CD4-positive, alpha-beta memory T cell (primary cell): ENCODE data around the gene MAML2. TPM values are rescaled to one million over a fixed set of nuclear protein-coding genes. Genes with fewer than 3 reads are reported as not detected.
A peak's percentile ranks its signal among the peaks of the same experiment; 100 is the strongest.

Experiments
- CTCF ChIA-PET: fragments of 350-600 bp; sonication (Branson Sonifier 250); formaldehyde crosslinking; loops from one replicate; lab custom pipeline; 2021; ENCODE audit warnings: inconsistent platforms; ENCODE audit not compliant: partially characterized antibody; lab: Charles Lee
- POLR2A ChIA-PET: fragments of 350-600 bp; sonication (Branson Sonifier 250); formaldehyde crosslinking; loops from one replicate; lab custom pipeline; 2021; ENCODE audit not compliant: partially characterized antibody; lab: Charles Lee
- DNase-seq, 5 donors: peaks; one replicate each; pipeline versions ENCODE4 v3.0.0 to v3.0.0-alpha.2; 2020 to 2022; ENCODE audit warnings: mixed read lengths in 1 of 5
- H3K27ac ChIP-seq: one replicate; pipeline ENCODE4 v1.7.0; 2013; ENCODE audit warnings: low read depth, low read length
- H3K27me3 ChIP-seq: 2 replicates; pipeline ENCODE4 v1.7.0; 2013; ENCODE audit warnings: mild to moderate bottlenecking, low read length, moderate library complexity; ENCODE audit not compliant: insufficient read depth
- H3K36me3 ChIP-seq: 2 replicates; pipeline ENCODE4 v1.7.0; 2013; ENCODE audit warnings: mild to moderate bottlenecking, low read length, moderate library complexity; ENCODE audit not compliant: insufficient read depth
- H3K4me1 ChIP-seq: 2 replicates; pipeline ENCODE4 v1.7.0; 2013; ENCODE audit warnings: mild to moderate bottlenecking, low read length, moderate library complexity; ENCODE audit not compliant: insufficient read depth
- H3K4me3 ChIP-seq, 2 donors: one replicate each; pipeline ENCODE4 v1.7.0; 2013; ENCODE audit warnings: low read length in 2 of 2, mild to moderate bottlenecking in 1 of 2
- H3K9me3 ChIP-seq, 2 donors: one replicate each; pipeline ENCODE4 v1.7.0; 2013; ENCODE audit warnings: low read length in 2 of 2, control low read depth in 1 of 2; ENCODE audit not compliant: control insufficient read depth in 1 of 2
- H3K27ac Mint-ChIP-seq, 7 donors: one replicate each; pipeline ENCODE4 v1.8.0; 2020 to 2021; ENCODE audit warnings: mixed read lengths in 7 of 7, mild to moderate bottlenecking in 6 of 7, inconsistent platforms in 3 of 7, moderate library complexity in 3 of 7
- H3K27me3 Mint-ChIP-seq, 2 donors: one replicate each; pipeline ENCODE4 v1.8.0; 2020 to 2021; ENCODE audit warnings: mixed read lengths in 2 of 2
- H3K36me3 Mint-ChIP-seq, 2 donors: one replicate each; pipeline ENCODE4 v1.8.0; 2020 to 2021; ENCODE audit warnings: mixed read lengths in 2 of 2, inconsistent platforms in 1 of 2, mild to moderate bottlenecking in 1 of 2
- H3K4me1 Mint-ChIP-seq, 4 donors: one replicate each; pipeline ENCODE4 v1.8.0; 2020 to 2021; ENCODE audit warnings: mixed read lengths in 4 of 4, mild to moderate bottlenecking in 1 of 4
- H3K4me3 Mint-ChIP-seq, 8 donors: one replicate each; pipeline ENCODE4 v1.8.0; 2020 to 2021; ENCODE audit warnings: mixed read lengths in 8 of 8, mild to moderate bottlenecking in 7 of 8, moderate library complexity in 6 of 8, inconsistent platforms in 3 of 8
- H3K9me3 Mint-ChIP-seq, 8 donors: one replicate each; pipeline ENCODE4 v1.8.0; 2020 to 2021; ENCODE audit warnings: mixed read lengths in 8 of 8, mild to moderate bottlenecking in 5 of 8, inconsistent platforms in 3 of 8, moderate library complexity in 1 of 8
- intact Hi-C: fragments of 100-400 bp; cut with micrococcal nuclease; formaldehyde crosslinking; loops from one replicate; pipeline ENCODE4 v1.15.1; 2023
- polyA plus RNA-seq, 2 donors: library from polyadenylated mRNA; unstranded; fragments of 300-500 nt; fragmentation: Illumina TruSeq; gene quantifications; one replicate each; pipeline ENCODE4 v1.2.3, GENCODE V29; 2021
- total RNA-seq, 2 experiments: library from RNA; stranded (reverse); gene quantifications; one replicate each; pipeline ENCODE4 v1.2.3, GENCODE V29; 2021

Gene MAML2
- total and polyA plus RNA-seq, 4 experiments from 2014 or later = 1.6 to 38.3 (median 25.5) TPM

DNA sequence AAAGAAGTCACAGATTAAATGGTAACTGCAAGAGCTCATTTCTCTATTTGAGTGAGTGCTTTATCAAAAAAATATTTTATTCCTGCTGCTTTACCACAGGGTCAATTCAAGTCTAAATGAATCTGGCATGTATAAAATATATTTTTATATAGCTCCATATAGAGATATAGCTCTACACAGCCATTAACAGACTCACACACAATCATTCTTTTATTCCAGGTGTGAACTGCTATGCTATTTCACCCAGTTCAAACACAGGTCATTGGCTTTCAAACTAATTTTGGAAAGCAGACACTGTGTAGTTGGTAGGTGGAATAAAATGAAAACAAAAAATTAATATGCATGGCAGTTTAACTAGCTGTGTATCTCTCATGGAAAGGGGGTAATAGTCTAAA, 63.1 kb downstream of the MAML2 start:
- peak overlapping the region in 5 of 7 donors; percentile 4 to 71 (median 44) for H3K27ac Mint-ChIP-seq

DNA sequence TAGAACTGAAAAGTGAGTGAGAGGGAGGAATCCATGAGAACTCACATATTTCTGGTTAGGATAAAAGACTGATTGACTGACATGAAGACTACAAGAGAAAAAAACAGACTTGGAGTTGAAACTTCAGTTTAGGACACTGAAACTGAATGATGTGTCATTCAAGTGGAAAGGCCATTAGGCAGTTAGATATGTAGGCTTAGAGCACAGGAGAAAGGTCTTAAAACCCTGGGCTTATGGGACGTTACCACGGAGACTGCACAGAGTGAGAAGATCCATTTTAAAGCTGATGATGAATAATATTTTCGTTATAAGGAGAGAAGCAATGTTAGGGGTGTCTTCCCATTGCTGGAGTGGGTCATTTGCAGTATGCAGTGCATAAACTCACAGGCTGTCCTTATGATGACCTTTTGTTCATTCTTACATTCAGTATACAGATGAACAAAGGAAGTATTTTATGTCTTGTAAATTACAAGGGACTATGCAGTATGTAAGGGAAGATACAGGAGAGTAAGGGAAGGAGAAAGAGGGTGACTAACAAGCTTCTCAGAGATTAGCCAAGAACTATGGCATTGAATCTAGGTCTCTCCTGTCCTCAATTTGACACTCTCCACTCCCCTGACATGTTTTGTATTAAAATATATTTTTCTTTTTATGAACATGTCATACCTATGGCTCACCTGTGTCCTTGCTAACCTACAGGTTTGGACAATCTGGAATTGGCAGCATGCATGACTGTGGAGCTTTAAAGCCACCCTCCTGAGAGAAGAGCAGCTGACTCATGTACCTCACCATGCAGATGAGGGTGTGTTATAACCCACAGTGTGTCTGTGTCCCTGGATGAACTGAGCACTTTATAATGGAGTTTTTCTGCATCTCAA, 63.7 kb downstream of the MAML2 start:
- peaks cover 13 to 17% of the 10 kb centered on the region in 2 donors for H3K36me3 Mint-ChIP-seq
- Histone ChIP-seq H3K27ac (no peak overlapping the region), H3K9me3 (no peaks in the 10 kb centered on the region), H3K27me3 (no peaks in the 10 kb centered on the region), H3K4me1 (peaks cover 57% of the 10 kb centered on the region), H3K36me3 (peaks cover 4% of the 10 kb centered on the region), H3K4me3 (no peak overlapping the region)
- intact Hi-C loops = loop anchor here (2.0 kb wide), 1 partner anchor 14 kb away; no protein-coding TSS in a partner anchor
- H3K4me3 Mint-ChIP-seq = peak overlapping the region in 3 of 8 donors; percentile 17 to 29 (median 23)
- H3K4me1 Mint-ChIP-seq = peaks cover 38 to 65% (median 57%) of the 10 kb centered on the region in 4 donors
- no peaks in the 10 kb centered on the region for H3K9me3 Mint-ChIP-seq
- peak overlapping the region; percentile 4 to 71 (median 41) for H3K27ac Mint-ChIP-seq
- no peaks in the 10 kb centered on the region for H3K27me3 Mint-ChIP-seq
- CTCF ChIA-PET = interaction anchor here (0.6 to 2.9 kb wide), 9 partner anchors 9 to 434 kb away, joined by 3 to 13 read pairs (median 4); partner anchors contain the start of gene MAML2
- POLR2A ChIA-PET = interaction anchor here (0.7 to 2.9 kb wide), 9 partner anchors 9 to 64 kb away, joined by 3 to 11 read pairs (median 3); partner anchors contain the start of gene MAML2
- DNase-seq = no peak

More for the DNA sequence above, 63.1 kb downstream of the MAML2 start:
- no peak for DNase-seq
- peaks cover 42 to 71% (median 62%) of the 10 kb centered on the region in 4 donors for H3K4me1 Mint-ChIP-seq
- Histone ChIP-seq H3K36me3 (peaks cover 5% of the 10 kb centered on the region), H3K27ac (no peak overlapping the region), H3K9me3 (no peaks in the 10 kb centered on the region), H3K27me3 (no peaks in the 10 kb centered on the region), H3K4me1 (peaks cover 63% of the 10 kb centered on the region), H3K4me3 (no peak overlapping the region)
- no peaks in the 10 kb centered on the region for H3K27me3 Mint-ChIP-seq
- H3K9me3 Mint-ChIP-seq = no peaks in the 10 kb centered on the region
- CTCF ChIA-PET = interaction anchor here (0.6 to 1.8 kb wide), 7 partner anchors 10 to 434 kb away, joined by 3 to 7 read pairs (median 4); no protein-coding TSS in a partner anchor
- intact Hi-C loops = loop anchor here (2.0 kb wide), 1 partner anchor 13 kb away; no protein-coding TSS in a partner anchor
- no peak overlapping the region for H3K4me3 Mint-ChIP-seq
- peaks cover 13 to 17% of the 10 kb centered on the region in 2 donors for H3K36me3 Mint-ChIP-seq
- POLR2A ChIA-PET = interaction anchor here (0.7 to 2.9 kb wide), 10 partner anchors 10 to 67 kb away, joined by 3 to 11 read pairs (median 3); partner anchors contain the start of gene MAML2

DNA sequence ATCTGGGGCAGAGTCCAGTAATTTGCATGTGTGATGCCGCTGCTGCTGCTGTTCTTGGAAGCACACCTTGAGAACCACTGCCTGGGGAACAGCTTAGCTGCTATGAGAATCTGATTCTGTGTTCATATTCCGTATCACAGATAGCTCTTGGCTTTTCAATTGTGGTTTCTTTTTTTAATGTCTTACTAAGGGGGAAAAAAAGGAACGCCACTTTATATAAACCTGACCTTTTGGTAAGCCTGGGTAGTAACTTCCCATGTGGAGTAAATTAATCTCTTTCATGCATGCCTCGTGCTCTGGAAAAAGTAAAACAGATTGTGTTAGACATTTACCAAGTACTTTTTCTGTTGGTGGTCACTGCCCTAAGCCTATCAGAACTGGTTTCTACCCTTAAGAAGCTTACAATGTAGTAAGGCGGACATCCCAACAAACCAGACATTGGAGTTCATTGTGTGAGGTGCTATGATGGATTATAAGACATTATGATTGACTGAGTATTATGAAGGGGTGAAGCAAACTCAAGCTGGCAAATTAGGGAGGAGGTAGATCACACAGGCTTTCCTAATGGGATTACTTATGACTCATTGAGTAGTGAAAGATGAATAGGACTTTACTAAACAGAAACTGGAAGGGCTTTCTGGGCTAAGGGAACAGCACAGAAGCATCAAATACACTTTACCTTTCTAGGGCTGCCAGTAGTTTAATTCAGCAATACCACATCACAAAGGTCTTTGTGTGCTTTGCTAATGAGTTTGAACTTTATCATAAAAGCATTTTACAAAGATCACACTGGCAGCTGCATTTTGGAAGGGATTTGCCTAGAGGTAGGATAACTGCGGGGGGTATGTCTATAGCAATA, 64.7 kb downstream of the MAML2 start:
- POLR2A ChIA-PET = interaction anchor here (1.6 to 2.9 kb wide), 3 partner anchors 11 to 19 kb away, joined by 3 to 13 read pairs (median 11); no protein-coding TSS in a partner anchor
- H3K9me3 ChIP-seq = no peaks in the 10 kb centered on the region
- CTCF ChIA-PET = interaction anchor here (1.0 to 2.9 kb wide), 4 partner anchors 17 to 223 kb away, joined by 3 to 13 read pairs (median 4); partner anchors contain the start of gene MAML2
- H3K27me3 ChIP-seq = no peaks in the 10 kb centered on the region
- Mint-ChIP-seq H3K36me3 (peaks cover 13 to 17% of the 10 kb centered on the region in 2 donors), H3K27me3 (no peaks in the 10 kb centered on the region), H3K4me3 (peak overlapping the region in 3 of 8 donors; percentile 7 to 23 (median 7)), H3K27ac (peak overlapping the region in 6 of 7 donors; percentile 20 to 86 (median 45)), H3K9me3 (no peaks in the 10 kb centered on the region), H3K4me1 (peaks cover 36 to 59% (median 47%) of the 10 kb centered on the region in 4 donors)
- no peak for DNase-seq
- H3K27ac ChIP-seq = no peak overlapping the region
- no peak overlapping the region for H3K4me3 ChIP-seq
- peaks cover 55% of the 10 kb centered on the region for H3K4me1 ChIP-seq
- intact Hi-C loops = loop anchor here (2.0 kb wide), 1 partner anchor 15 kb away; no protein-coding TSS in a partner anchor
- peaks cover 4% of the 10 kb centered on the region for H3K36me3 ChIP-seq

DNA sequence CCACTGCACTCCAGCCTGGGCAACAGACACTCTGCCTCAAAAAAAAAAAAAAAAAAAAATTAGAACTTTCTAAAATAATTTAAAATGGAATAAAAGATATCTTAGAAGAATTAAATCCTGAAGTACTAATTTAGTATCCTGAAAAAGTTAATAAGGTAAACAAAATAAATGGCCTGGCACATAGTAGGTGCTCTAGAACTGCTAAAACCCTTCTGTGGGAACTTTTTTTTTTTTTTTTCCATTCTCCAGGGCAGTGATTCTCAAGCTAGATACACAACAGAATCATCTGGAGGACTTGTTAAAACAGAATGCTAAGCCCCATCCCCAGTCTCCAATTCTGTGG, 65.3 kb downstream of the MAML2 start:
- Mint-ChIP-seq H3K27ac (peak overlapping the region in 1 of 7 donors; percentile 20), H3K27me3 (no peaks in the 10 kb centered on the region), H3K36me3 (peaks cover 16 to 17% of the 10 kb centered on the region in 2 donors), H3K9me3 (no peaks in the 10 kb centered on the region), H3K4me3 (no peak overlapping the region), H3K4me1 (peaks cover 36 to 59% (median 46%) of the 10 kb centered on the region in 4 donors)
- Histone ChIP-seq H3K27me3 (no peaks in the 10 kb centered on the region), H3K4me1 (peaks cover 55% of the 10 kb centered on the region), H3K36me3 (peaks cover 4% of the 10 kb centered on the region), H3K9me3 (no peaks in the 10 kb centered on the region), H3K4me3 (no peak overlapping the region), H3K27ac (no peak overlapping the region)
- ChIA-PET POLR2A (interaction anchor here (2.5 kb wide), 1 partner anchor 11 kb away, joined by 13 read pairs; no protein-coding TSS in a partner anchor), CTCF (interaction anchor here (1.0 to 2.9 kb wide), 2 partner anchors 36 to 65 kb away, joined by 4 to 13 read pairs; partner anchors contain the start of gene MAML2)
- intact Hi-C loops = loop anchor here (2.0 kb wide), 1 partner anchor 15 kb away; no protein-coding TSS in a partner anchor
- no peak for DNase-seq

DNA sequence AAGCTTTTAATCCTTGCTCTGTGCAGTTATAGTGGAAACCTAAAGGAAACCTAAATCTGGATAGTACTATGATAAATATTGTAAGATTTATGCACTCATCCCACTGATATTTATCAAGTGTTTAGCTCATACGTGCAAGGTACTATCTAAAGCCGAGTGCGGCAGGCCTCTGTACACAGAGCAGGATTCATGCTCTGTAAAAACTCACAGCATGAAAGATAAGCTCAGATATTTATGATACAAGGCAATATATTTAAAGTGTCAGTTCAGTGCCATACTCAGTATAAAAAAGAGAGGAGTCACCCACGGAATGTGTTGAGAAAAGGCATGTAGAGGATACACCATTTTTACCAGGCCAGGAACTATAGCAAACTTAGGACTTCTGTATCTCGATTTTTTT, 66.2 kb downstream of the MAML2 start:
- ChIA-PET POLR2A (interaction anchor here (0.6 to 2.5 kb wide), 4 partner anchors 10 to 22 kb away, joined by 4 to 13 read pairs (median 4); no protein-coding TSS in a partner anchor), CTCF (interaction anchor here (0.9 to 2.9 kb wide), 2 partner anchors 66 to 208 kb away, joined by 3 to 13 read pairs; partner anchors contain the start of gene MAML2)
- H3K36me3 ChIP-seq = peaks cover 4% of the 10 kb centered on the region
- Mint-ChIP-seq H3K27ac (peak overlapping the region in 1 of 7 donors; percentile 63), H3K4me3 (no peak overlapping the region), H3K9me3 (no peaks in the 10 kb centered on the region), H3K4me1 (peaks cover 39 to 62% (median 49%) of the 10 kb centered on the region in 4 donors), H3K27me3 (no peaks in the 10 kb centered on the region), H3K36me3 (peaks cover 20 to 24% of the 10 kb centered on the region in 2 donors)
- H3K9me3 ChIP-seq = no peaks in the 10 kb centered on the region
- H3K4me3 ChIP-seq = no peak overlapping the region
- no peak overlapping the region for H3K27ac ChIP-seq
- no peaks in the 10 kb centered on the region for H3K27me3 ChIP-seq
- no peak for DNase-seq
- intact Hi-C loops = no loop called here
- peaks cover 54% of the 10 kb centered on the region for H3K4me1 ChIP-seq
